Measurements from ENCODE around the gene L2HGDH. TPM values are rescaled to one million over a fixed set of nuclear protein-coding genes. Genes with fewer than 3 reads are reported as not detected.

The L2HGDH gene
- total RNA-seq, 1 experiment from 2014 or later = 27.8 TPM

- peaks cover 29% of the 10 kb centered on the region for H3K4me1 ChIP-seq (ENCODE audit: insufficient read depth, low read length)
- no peaks in the 10 kb centered on the region for H4K20me1 ChIP-seq (ENCODE audit: low read length)
- no peaks in the 10 kb centered on the region for H3F3A ChIP-seq (ENCODE audit: low read length, unreplicated experiment)
- H3K27me3 ChIP-seq (ENCODE audit: low read length) = no peaks in the 10 kb centered on the region
- no peaks in the 10 kb centered on the region for H3K9me3 ChIP-seq (ENCODE audit: low read length)
- H3K36me3 ChIP-seq (ENCODE audit: low read depth, low read length) = no peaks in the 10 kb centered on the region
- POLR2A ChIA-PET (ENCODE audit: unreplicated experiment) = interaction anchor here (0.5 kb wide), 1 partner anchor 17 kb away, joined by 4 read pairs; no protein-coding TSS in a partner anchor
- ATAC-seq (no peak), DNase-seq (no peak)
- H3K27ac ChIP-seq (ENCODE audit: low read length) = no peak overlapping the region
- H3K9ac ChIP-seq (ENCODE audit: low read length) = no peak overlapping the region
- BruUV-seq (replicated peaks) = no TSS peak
- no peak overlapping the region for H2AFZ ChIP-seq (ENCODE audit: low read length)
- no peak overlapping the region for H3K4me2 ChIP-seq (ENCODE audit: low read length)
- CTCF ChIA-PET = interaction anchor here (0.6 to 0.7 kb wide), 3 partner anchors 17 to 524 kb away, joined by 4 to 5 read pairs (median 5); no protein-coding TSS in a partner anchor
- no peaks in the 10 kb centered on the region for H3K9me2 ChIP-seq (replicated peaks; ENCODE audit: low read length)
- TF ChIP-seq EZH2 (IDR thresholded peaks at IDR 0.05; ENCODE audit: low read length, unreplicated experiment) = no peak
- TF ChIP-seq EZH2phosphoT487 (IDR thresholded peaks at IDR 0.05; ENCODE audit: borderline replicate concordance, low read length) = no peak
- no peak for TF ChIP-seq CTCF (conservative IDR thresholded peaks at IDR 0.05; ENCODE audit: low read depth, low read length)
- H3K79me2 ChIP-seq (ENCODE audit: low read length) = no peaks in the 10 kb centered on the region
- intact Hi-C loops (cut with micrococcal nuclease) = loop anchor here (5.0 kb wide), 2 partner anchors 53 to 108 kb away; partner anchors contain the start of gene CDKL1
- H3K4me3 ChIP-seq (ENCODE audit: low read length) = no peak overlapping the region
Measured at GRCh38 chr14:50344116-50344775, 32.2 kb upstream of the L2HGDH start.

- POLR2A ChIA-PET (ENCODE audit: unreplicated experiment) = no interaction called here
Measured at GRCh38 chr14:50343434-50343833, 31.4 kb upstream of the L2HGDH start.

GRCh38 chr14:50342221-50343078 is 30.4 kb upstream of the L2HGDH start:
- Histone ChIP-seq H3K4me3 (ENCODE audit: low read length) (peak overlapping the region; percentile 13; the same call in 1 of the 2 replicates), H3K79me2 (ENCODE audit: low read length) (no peaks in the 10 kb centered on the region), H3K9me2 (replicated peaks; ENCODE audit: low read length) (no peaks in the 10 kb centered on the region), H3K27ac (ENCODE audit: low read length) (no peak overlapping the region), H3K36me3 (ENCODE audit: low read depth, low read length) (no peaks in the 10 kb centered on the region), H3K4me1 (ENCODE audit: insufficient read depth, low read length) (peaks cover 22% of the 10 kb centered on the region), H3F3A (ENCODE audit: low read length, unreplicated experiment) (no peaks in the 10 kb centered on the region), H4K20me1 (ENCODE audit: low read length) (no peaks in the 10 kb centered on the region), H3K4me2 (ENCODE audit: low read length) (peak overlapping the region; percentile 58), H3K9me3 (ENCODE audit: low read length) (no peaks in the 10 kb centered on the region), H3K27me3 (ENCODE audit: low read length) (no peaks in the 10 kb centered on the region), H2AFZ (ENCODE audit: low read length) (peak overlapping the region; percentile 12; the same call in 1 of the 2 replicates), H3K9ac (ENCODE audit: low read length) (no peak overlapping the region)
- intact Hi-C loops (cut with micrococcal nuclease) = loop anchor here (1.0 to 5.0 kb wide), 4 partner anchors 21 to 190 kb away; partner anchors contain the start of genes CDKL1 and MAP4K5
- ChIA-PET CTCF (interaction anchor here (0.5 to 1.1 kb wide), 12 partner anchors 20 to 458 kb away, joined by 3 to 14 read pairs (median 5); partner anchors contain the start of gene MAP4K5), POLR2A (ENCODE audit: unreplicated experiment) (interaction anchor here (0.6 to 0.9 kb wide), 4 partner anchors 8 to 189 kb away, joined by 3 to 32 read pairs (median 5); no protein-coding TSS in a partner anchor)
- BruUV-seq (replicated peaks) = no TSS peak
- TF ChIP-seq EZH2 (IDR thresholded peaks at IDR 0.05; ENCODE audit: low read length, unreplicated experiment) (no peak), CTCF (conservative IDR thresholded peaks at IDR 0.05; ENCODE audit: low read depth, low read length) (peak; percentile 72), EZH2phosphoT487 (IDR thresholded peaks at IDR 0.05; ENCODE audit: borderline replicate concordance, low read length) (no peak)
- DNase-seq (peak; percentile 86), ATAC-seq (peak; percentile 95)

More at GRCh38 chr14:50343434-50343833, 31.4 kb upstream of the L2HGDH start:
- Histone ChIP-seq H3F3A (ENCODE audit: low read length, unreplicated experiment) (no peaks in the 10 kb centered on the region), H3K36me3 (ENCODE audit: low read depth, low read length) (no peaks in the 10 kb centered on the region), H2AFZ (ENCODE audit: low read length) (no peak overlapping the region), H3K9ac (ENCODE audit: low read length) (no peak overlapping the region), H3K79me2 (ENCODE audit: low read length) (no peaks in the 10 kb centered on the region), H3K9me2 (replicated peaks; ENCODE audit: low read length) (no peaks in the 10 kb centered on the region), H3K4me2 (ENCODE audit: low read length) (no peak overlapping the region), H3K9me3 (ENCODE audit: low read length) (no peaks in the 10 kb centered on the region), H3K27ac (ENCODE audit: low read length) (no peak overlapping the region), H4K20me1 (ENCODE audit: low read length) (no peaks in the 10 kb centered on the region), H3K4me1 (ENCODE audit: insufficient read depth, low read length) (peaks cover 29% of the 10 kb centered on the region), H3K4me3 (ENCODE audit: low read length) (no peak overlapping the region), H3K27me3 (ENCODE audit: low read length) (no peaks in the 10 kb centered on the region)
- no TSS peak for BruUV-seq (replicated peaks)
- intact Hi-C loops (cut with micrococcal nuclease) = loop anchor here (5.0 kb wide), 2 partner anchors 54 to 109 kb away; partner anchors contain the start of gene CDKL1
- DNase-seq (no peak), ATAC-seq (no peak)
- no peak for TF ChIP-seq EZH2phosphoT487 (IDR thresholded peaks at IDR 0.05; ENCODE audit: borderline replicate concordance, low read length)
- no peak for TF ChIP-seq EZH2 (IDR thresholded peaks at IDR 0.05; ENCODE audit: low read length, unreplicated experiment)
- CTCF ChIA-PET = interaction anchor here (1.1 kb wide), 5 partner anchors 21 to 457 kb away, joined by 4 to 12 read pairs (median 5); partner anchors contain the start of gene MAP4K5

Measured in PC-3 (cell line).